ENCODE data around the gene ZNF695. TPM values are rescaled to one million over a fixed set of nuclear protein-coding genes. Genes with fewer than 3 reads are reported as not detected.
A peak's percentile ranks its signal among the peaks of the same experiment; 100 is the strongest.
"Not testable (repeated sequence)": the region's sequence is repeated elsewhere in the genome, so short reads cannot be mapped to it uniquely, and the experiment has no call there.

ZNF695 gene
- total RNA-seq, 4 donors from 2014 or later: 0.11 to 0.24 TPM; not detected in 2

DNA sequence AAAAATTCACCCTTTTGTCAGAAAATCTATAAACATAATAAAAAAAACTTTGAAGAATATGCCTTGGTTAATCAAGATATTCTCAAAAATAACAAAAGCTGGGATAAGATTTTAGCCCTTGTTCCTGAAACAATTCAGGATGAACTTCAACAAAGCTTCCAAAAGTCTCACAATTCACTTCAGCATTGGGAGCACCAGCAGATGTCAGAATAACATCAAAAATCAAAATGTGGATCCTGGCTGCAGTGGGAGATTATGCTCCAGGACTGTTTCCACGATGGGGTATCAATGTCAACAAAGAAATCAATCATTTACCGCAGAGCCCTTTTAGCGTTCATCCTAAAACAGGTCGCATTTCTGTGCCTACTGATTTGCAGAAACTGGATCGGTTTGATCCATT is 35.5 kb upstream of the ZNF695 start:
- WGBS, 2 donors: 92 to 93% methylated on average over 5 of the region's 5 CpGs
- Histone ChIP-seq H3K4me3 (replicated peaks in 1 of 3) (no peak overlapping the region), H3K36me3 (peaks cover 0 to under 1% of the 10 kb centered on the region in 2 donors), H3K9me3 (no peaks in the 10 kb centered on the region), H3K27ac (no peak overlapping the region), H3K4me1 (no peaks in the 10 kb centered on the region), H3K27me3 (no peaks in the 10 kb centered on the region)
- intact Hi-C loops (cut with DNase I): no loop called here
- no peak for TF ChIP-seq POLR2A (IDR thresholded peaks at IDR 0.05)
- TF ChIP-seq, protein P1, sequence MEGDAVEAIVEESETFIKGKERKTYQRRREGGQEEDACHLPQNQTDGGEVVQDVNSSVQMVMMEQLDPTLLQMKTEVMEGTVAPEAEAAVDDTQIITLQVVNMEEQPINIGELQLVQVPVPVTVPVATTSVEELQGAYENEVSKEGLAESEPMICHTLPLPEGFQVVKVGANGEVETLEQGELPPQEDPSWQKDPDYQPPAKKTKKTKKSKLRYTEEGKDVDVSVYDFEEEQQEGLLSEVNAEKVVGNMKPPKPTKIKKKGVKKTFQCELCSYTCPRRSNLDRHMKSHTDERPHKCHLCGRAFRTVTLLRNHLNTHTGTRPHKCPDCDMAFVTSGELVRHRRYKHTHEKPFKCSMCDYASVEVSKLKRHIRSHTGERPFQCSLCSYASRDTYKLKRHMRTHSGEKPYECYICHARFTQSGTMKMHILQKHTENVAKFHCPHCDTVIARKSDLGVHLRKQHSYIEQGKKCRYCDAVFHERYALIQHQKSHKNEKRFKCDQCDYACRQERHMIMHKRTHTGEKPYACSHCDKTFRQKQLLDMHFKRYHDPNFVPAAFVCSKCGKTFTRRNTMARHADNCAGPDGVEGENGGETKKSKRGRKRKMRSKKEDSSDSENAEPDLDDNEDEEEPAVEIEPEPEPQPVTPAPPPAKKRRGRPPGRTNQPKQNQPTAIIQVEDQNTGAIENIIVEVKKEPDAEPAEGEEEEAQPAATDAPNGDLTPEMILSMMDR (IDR thresholded peaks at IDR 0.05): peak in 1 of 6 experiments; percentile 7
- no peak for DNase-seq

GRCh38 chr1:247037511-247038320 is 29.9 kb upstream of the ZNF695 start:
- TF ChIP-seq, protein P1 (IDR thresholded peaks at IDR 0.05): no peak
- no peak for TF ChIP-seq POLR2A (IDR thresholded peaks at IDR 0.05)

DNA sequence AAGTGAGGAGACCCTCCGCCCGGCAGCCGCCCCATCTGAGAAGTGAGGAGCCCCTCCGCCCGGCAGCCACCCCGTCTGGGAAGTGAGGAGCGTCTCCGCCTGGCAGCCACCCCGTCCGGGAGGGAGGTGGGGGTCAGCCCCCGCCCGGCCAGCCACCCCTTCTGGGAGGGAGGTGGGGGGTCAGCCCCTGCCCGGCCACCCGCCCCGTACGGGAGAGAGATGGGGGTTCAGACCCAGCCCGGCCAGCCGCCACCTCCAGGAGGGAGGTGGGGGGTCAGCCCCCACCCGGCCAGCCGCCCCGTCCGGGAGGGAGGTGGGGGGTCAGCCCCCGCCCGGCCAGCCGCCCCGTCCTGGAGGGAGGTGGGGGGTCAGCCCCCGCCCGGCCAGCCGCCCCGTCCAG is 24.4 kb upstream of the ZNF695 start:
- H3K9me3 ChIP-seq: not testable (repeated sequence)

More at GRCh38 chr1:247037511-247038320, 29.9 kb upstream of the ZNF695 start:
- peaks cover 16 to 18% of the 10 kb centered on the region in 2 donors for H3K36me3 ChIP-seq
- 96 to 98% methylated on average over 6 of the region's 6 CpGs for WGBS, 2 donors
- intact Hi-C loops (cut with DNase I): no loop called here
- no peaks in the 10 kb centered on the region for H3K9me3 ChIP-seq
- no peaks in the 10 kb centered on the region for H3K27me3 ChIP-seq
- no peaks in the 10 kb centered on the region for H3K4me1 ChIP-seq
- H3K27ac ChIP-seq: no peak overlapping the region
- no peak overlapping the region for H3K4me3 ChIP-seq (replicated peaks in 1 of 3)
- no peak for DNase-seq

GRCh38 chr1:247024658-247025057 is 16.8 kb upstream of the ZNF695 start:
- H3K36me3 ChIP-seq; H3K9me3 ChIP-seq; H3K4me3 ChIP-seq (replicated peaks in 1 of 3); H3K27ac ChIP-seq; H3K4me1 ChIP-seq; DNase-seq; intact Hi-C loops (cut with DNase I); H3K27me3 ChIP-seq: not testable (repeated sequence)
- 85 to 89% methylated on average over 5 of the region's 5 CpGs for WGBS, 2 donors

More for the DNA sequence above, 24.4 kb upstream of the ZNF695 start:
- H3K4me3 ChIP-seq (replicated peaks in 1 of 3); H3K27me3 ChIP-seq; H3K27ac ChIP-seq; H3K4me1 ChIP-seq; intact Hi-C loops (cut with DNase I); H3K36me3 ChIP-seq; DNase-seq: not testable (repeated sequence)
- WGBS, 2 donors: no CpG with 5 or more reads among the region's 30 CpGs

- no peak for DNase-seq
- Histone ChIP-seq H3K27ac (no peak overlapping the region), H3K27me3 (no peaks in the 10 kb centered on the region), H3K4me1 (no peaks in the 10 kb centered on the region), H3K4me3 (replicated peaks in 1 of 3) (no peak overlapping the region), H3K9me3 (no peaks in the 10 kb centered on the region), H3K36me3 (no peaks in the 10 kb centered on the region)
- 88 to 92% methylated on average over 6 of the region's 6 CpGs for WGBS, 2 donors
- intact Hi-C loops (cut with DNase I): no loop called here
- no peak for TF ChIP-seq POLR2A (IDR thresholded peaks at IDR 0.05)
- TF ChIP-seq, protein P1 (IDR thresholded peaks at IDR 0.05): no peak
Measured at GRCh38 chr1:247013391-247013790, 5.5 kb upstream of the ZNF695 start.

GRCh38 chr1:247008406-247008799 is 546 bp upstream of the ZNF695 start:
- Histone ChIP-seq H3K9me3 (no peaks in the 10 kb centered on the region), H3K27ac (no peak overlapping the region), H3K4me3 (replicated peaks in 1 of 3) (no peak overlapping the region), H3K36me3 (no peaks in the 10 kb centered on the region), H3K4me1 (no peaks in the 10 kb centered on the region), H3K27me3 (no peaks in the 10 kb centered on the region)
- DNase-seq: no peak
- WGBS, 2 donors: 87 to 90% methylated on average over 13 of the region's 13 CpGs
- TF ChIP-seq, protein P1 (IDR thresholded peaks at IDR 0.05): no peak
- no peak for TF ChIP-seq POLR2A (IDR thresholded peaks at IDR 0.05)
- intact Hi-C loops (cut with DNase I): no loop called here

- H3K9me3 ChIP-seq; intact Hi-C loops (cut with DNase I); H3K27me3 ChIP-seq; H3K4me1 ChIP-seq; H3K27ac ChIP-seq; DNase-seq; H3K4me3 ChIP-seq (replicated peaks in 1 of 3); H3K36me3 ChIP-seq: not testable (repeated sequence)
- 97 to 99% methylated on average over 6 of the region's 6 CpGs for WGBS, 2 donors
Measured at GRCh38 chr1:247004081-247004480, 3.8 kb downstream of the ZNF695 start.
